Uterus (tissue), 2 donors: ENCODE results near the gene GPR78.

Experiments used
- POLR2A ChIP-seq, 2 donors: fragments of 450-650 bp; IDR thresholded peaks; one replicate each; pipeline ENCODE4 v1.6.1; 2016; ENCODE audit warnings: antibody characterized with exemption in 2 of 2, mild to moderate bottlenecking in 1 of 2, moderate library complexity in 1 of 2
- TF ChIP-seq, protein P1 (sequence below), 4 experiments: fragments of 200-600 bp in 2 of 4; fragments of 450-650 bp in 2 of 4; sonication (generic) in 2 of 4; IDR thresholded peaks; one replicate each; pipeline ENCODE4 v1.5.1; 2016 to 2019; ENCODE audit warnings: antibody characterized with exemption in 4 of 4, mild to moderate bottlenecking in 2 of 4, moderate library complexity in 1 of 4

DNA sequence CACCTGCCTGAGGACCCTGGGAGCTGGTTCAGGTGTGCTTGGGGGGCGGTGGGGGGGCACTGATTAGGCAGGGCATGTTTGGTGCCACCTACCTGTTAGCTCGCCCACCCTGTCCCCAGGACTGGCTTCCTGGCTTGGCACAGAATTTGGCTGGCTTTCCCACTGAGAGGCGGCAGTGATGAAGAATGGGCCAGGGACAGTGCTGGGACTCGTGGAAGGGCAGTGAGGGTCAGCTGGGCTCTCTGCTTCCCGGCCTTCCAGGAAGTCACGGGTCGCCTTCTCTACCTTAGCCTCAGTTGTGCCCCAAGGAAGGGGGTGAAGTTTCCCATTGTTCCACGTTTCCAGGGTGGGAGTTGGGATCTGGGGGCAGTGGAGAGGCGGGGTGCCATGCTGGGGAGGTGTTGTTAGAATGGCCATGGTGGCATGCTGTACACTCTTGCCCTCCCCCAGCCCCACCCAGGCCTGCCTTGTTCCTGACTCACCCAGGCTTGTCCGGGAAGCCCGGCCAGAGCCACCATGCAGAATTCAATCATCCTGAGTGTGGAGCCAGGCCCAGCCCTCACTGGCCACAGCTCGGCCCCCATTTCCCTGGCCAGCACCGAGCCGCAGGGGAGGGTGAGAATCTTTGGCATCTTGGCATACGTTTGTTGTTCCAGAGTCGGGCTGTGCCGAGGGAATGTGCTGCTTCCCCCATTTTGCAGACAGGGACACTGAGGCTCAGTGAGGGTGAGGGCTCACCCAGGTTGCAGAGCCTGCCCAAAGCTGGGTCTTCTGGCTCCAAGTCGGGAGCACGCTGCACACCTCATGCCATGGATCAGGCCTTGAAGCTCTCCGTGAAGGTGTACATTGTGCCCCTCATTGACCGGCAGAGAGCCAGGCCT, 21.9 kb upstream of the GPR78 start:
- TF ChIP-seq, protein P1, sequence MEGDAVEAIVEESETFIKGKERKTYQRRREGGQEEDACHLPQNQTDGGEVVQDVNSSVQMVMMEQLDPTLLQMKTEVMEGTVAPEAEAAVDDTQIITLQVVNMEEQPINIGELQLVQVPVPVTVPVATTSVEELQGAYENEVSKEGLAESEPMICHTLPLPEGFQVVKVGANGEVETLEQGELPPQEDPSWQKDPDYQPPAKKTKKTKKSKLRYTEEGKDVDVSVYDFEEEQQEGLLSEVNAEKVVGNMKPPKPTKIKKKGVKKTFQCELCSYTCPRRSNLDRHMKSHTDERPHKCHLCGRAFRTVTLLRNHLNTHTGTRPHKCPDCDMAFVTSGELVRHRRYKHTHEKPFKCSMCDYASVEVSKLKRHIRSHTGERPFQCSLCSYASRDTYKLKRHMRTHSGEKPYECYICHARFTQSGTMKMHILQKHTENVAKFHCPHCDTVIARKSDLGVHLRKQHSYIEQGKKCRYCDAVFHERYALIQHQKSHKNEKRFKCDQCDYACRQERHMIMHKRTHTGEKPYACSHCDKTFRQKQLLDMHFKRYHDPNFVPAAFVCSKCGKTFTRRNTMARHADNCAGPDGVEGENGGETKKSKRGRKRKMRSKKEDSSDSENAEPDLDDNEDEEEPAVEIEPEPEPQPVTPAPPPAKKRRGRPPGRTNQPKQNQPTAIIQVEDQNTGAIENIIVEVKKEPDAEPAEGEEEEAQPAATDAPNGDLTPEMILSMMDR (IDR thresholded peaks at IDR 0.05): no peak
- TF ChIP-seq POLR2A (IDR thresholded peaks at IDR 0.05): no peak
